H9 (cell line): ENCODE results near the gene CDK5. TPM values are rescaled to one million over a fixed set of nuclear protein-coding genes. Genes with fewer than 3 reads are reported as not detected.

Experiments used
- DNase-seq: peaks from one replicate; pipeline ENCODE4 v3.0.0-alpha.2; 2017
- H2AFZ ChIP-seq: one replicate; pipeline ENCODE4 v1.6.1; 2013; ENCODE audit warnings: mild to moderate bottlenecking, low read length, control low read depth, moderate library complexity
- H2AK5ac ChIP-seq: 2 replicates; pipeline ENCODE4 v1.6.1; 2013; ENCODE audit warnings: low read length, control low read depth, mixed read lengths; ENCODE audit not compliant: insufficient read length
- H2BK120ac ChIP-seq: one replicate; pipeline ENCODE4 v1.6.1; 2013; ENCODE audit warnings: low read depth, mild to moderate bottlenecking, low read length, control low read depth, inconsistent platforms; ENCODE audit not compliant: poor library complexity, severe bottlenecking
- H2BK12ac ChIP-seq: 2 replicates; pipeline ENCODE4 v1.6.1; 2013; ENCODE audit warnings: low read length, control low read depth, mixed read lengths, low read depth; ENCODE audit not compliant: insufficient read length
- H2BK15ac ChIP-seq: 2 replicates; pipeline ENCODE4 v1.6.1; 2013; ENCODE audit warnings: low read depth, low read length, control low read depth
- H2BK20ac ChIP-seq: one replicate; pipeline ENCODE4 v1.6.1; 2013; ENCODE audit warnings: low read depth, mild to moderate bottlenecking, low read length, control low read depth, inconsistent platforms; ENCODE audit not compliant: poor library complexity, severe bottlenecking
- H2BK5ac ChIP-seq: 2 replicates; pipeline ENCODE4 v1.6.1; 2013; ENCODE audit warnings: low read length, control low read depth, mixed read lengths; ENCODE audit not compliant: insufficient read length
- H3K14ac ChIP-seq: 2 replicates; pipeline ENCODE4 v1.6.1; 2013; ENCODE audit warnings: low read length, control low read depth; ENCODE audit not compliant: insufficient read depth
- H3K18ac ChIP-seq: 2 replicates; pipeline ENCODE4 v1.6.1; 2013; ENCODE audit warnings: low read depth, mild to moderate bottlenecking, mixed read lengths, low read length, control low read depth; ENCODE audit not compliant: insufficient read length
- H3K23ac ChIP-seq: 2 replicates; pipeline ENCODE4 v1.6.1; 2013; ENCODE audit warnings: low read length, control low read depth, mixed read lengths, low read depth; ENCODE audit not compliant: insufficient read length
- H3K23me2 ChIP-seq: 2 replicates; pipeline ENCODE4 v1.6.1; 2013; ENCODE audit warnings: low read depth, mild to moderate bottlenecking, mixed read lengths, low read length, control low read depth; ENCODE audit not compliant: insufficient read length, poor library complexity, severe bottlenecking
- H3K27ac ChIP-seq: 2 replicates; pipeline ENCODE4 v1.5.1; 2013; ENCODE audit warnings: low read length, control low read depth, mixed read lengths, low read depth; ENCODE audit not compliant: insufficient read length
- H3K27me3 ChIP-seq: 2 replicates; pipeline ENCODE4 v1.6.1; 2013; ENCODE audit warnings: low read length, control low read depth, inconsistent platforms; ENCODE audit not compliant: insufficient read depth
- H3K4ac ChIP-seq: 2 replicates; pipeline ENCODE4 v1.6.1; 2013; ENCODE audit warnings: low read depth, mild to moderate bottlenecking, control low read depth, inconsistent platforms, low read length, moderate library complexity
- H3K4me1 ChIP-seq: 2 replicates; pipeline ENCODE4 v1.6.1; 2013; ENCODE audit warnings: low read length, control low read depth, inconsistent platforms; ENCODE audit not compliant: insufficient read depth
- H3K4me2 ChIP-seq: 2 replicates; pipeline ENCODE4 v1.6.1; 2013; ENCODE audit warnings: low read length, control low read depth, mixed read lengths; ENCODE audit not compliant: insufficient read length, insufficient read depth
- H3K56ac ChIP-seq: 2 replicates; pipeline ENCODE4 v1.6.1; 2013; ENCODE audit warnings: low read depth, mild to moderate bottlenecking, mixed read lengths, low read length, control low read depth; ENCODE audit not compliant: insufficient read length
- H3K79me1 ChIP-seq: 2 replicates; pipeline ENCODE4 v1.6.1; 2013; ENCODE audit warnings: low read depth, mild to moderate bottlenecking, moderate library complexity, low read length, control low read depth, inconsistent platforms; ENCODE audit not compliant: insufficient read depth, poor library complexity, severe bottlenecking
- H3K79me2 ChIP-seq: 2 replicates; pipeline ENCODE4 v1.6.1; 2013; ENCODE audit warnings: low read length, control low read depth, inconsistent platforms; ENCODE audit not compliant: insufficient read depth
- H3K9ac ChIP-seq: 2 replicates; pipeline ENCODE4 v1.6.1; 2013; ENCODE audit warnings: low read length, control low read depth, mixed read lengths; ENCODE audit not compliant: insufficient read length; ENCODE audit errors: extremely low read depth
- H3K9me3 ChIP-seq: one replicate; pipeline ENCODE4 v1.6.1; 2013; ENCODE audit warnings: low read depth, low read length, inconsistent platforms; ENCODE audit not compliant: control insufficient read depth
- H3T11ph ChIP-seq: one replicate; pipeline ENCODE4 v1.6.1; 2013; ENCODE audit warnings: mild to moderate bottlenecking, low read length, control low read depth, inconsistent platforms
- H4K20me1 ChIP-seq: one replicate; pipeline ENCODE4 v1.6.1; 2013; ENCODE audit not compliant: control insufficient read depth, insufficient read length, insufficient read depth
- H4K5ac ChIP-seq: 2 replicates; pipeline ENCODE4 v1.6.1; 2013; ENCODE audit warnings: low read depth, mild to moderate bottlenecking, mixed read lengths, low read length, control low read depth; ENCODE audit not compliant: insufficient read length
- H4K8ac ChIP-seq: replicated peaks from 2 replicates; pipeline ENCODE4 v1.6.1; 2013; ENCODE audit warnings: low read length, control low read depth, mixed read lengths, low read depth; ENCODE audit not compliant: insufficient read length
- H4K91ac ChIP-seq: 2 replicates; pipeline ENCODE4 v1.6.1; 2013; ENCODE audit warnings: low read depth, mild to moderate bottlenecking, moderate library complexity, mixed read lengths, low read length, control low read depth; ENCODE audit not compliant: insufficient read length
- H3K27ac Mint-ChIP-seq, 3 experiments: 2 replicates in 2 of 3; 3 replicates in 1 of 3; pipeline ENCODE4 v1.8.0; 2020 to 2021; ENCODE audit warnings: mixed read lengths in 3 of 3, mild to moderate bottlenecking in 1 of 3, moderate library complexity in 1 of 3
- H3K27me3 Mint-ChIP-seq: 2 replicates; pipeline ENCODE4 v1.8.0; 2021; ENCODE audit warnings: low read depth, mild to moderate bottlenecking, moderate library complexity, mixed read lengths
- H3K36me3 Mint-ChIP-seq, 3 experiments: 2 replicates in 2 of 3; 3 replicates in 1 of 3; pipeline ENCODE4 v1.8.0; 2020 to 2021; ENCODE audit warnings: low read depth in 3 of 3, mixed read lengths in 3 of 3; ENCODE audit not compliant: insufficient read depth in 1 of 3
- H3K4me1 Mint-ChIP-seq, 2 experiments: 2 replicates each; pipeline ENCODE4 v1.8.0; 2020; ENCODE audit warnings: mixed read lengths in 2 of 2
- H3K4me3 Mint-ChIP-seq, 2 experiments: 2 replicates in 1 of 2; 3 replicates in 1 of 2; pipeline ENCODE4 v1.8.0; 2020 to 2021; ENCODE audit warnings: mild to moderate bottlenecking in 2 of 2, mixed read lengths in 2 of 2, moderate library complexity in 1 of 2
- H3K9me3 Mint-ChIP-seq, 2 experiments: 2 replicates in 1 of 2; 3 replicates in 1 of 2; pipeline ENCODE4 v1.8.0; 2020; ENCODE audit warnings: mild to moderate bottlenecking in 2 of 2, mixed read lengths in 2 of 2, moderate library complexity in 1 of 2
- WGBS: extraction: QIAGEN DNeasy Blood & Tissue Kit; methylation state at CpG from one replicate; pipeline ENCODE4 v1.1.7; 2013; ENCODE audit warnings: missing lambda C conversion rate, low lambda C conversion rate, mixed read lengths; ENCODE audit not compliant: insufficient read length; ENCODE audit errors: extremely low coverage; 5-methylcytosine and 5-hydroxymethylcytosine counted together
- total RNA-seq: library from RNA; stranded (reverse); gene quantifications from 2 replicates; pipeline ENCODE4 v1.2.1, GENCODE V29; 2021
- TF ChIP-seq, protein P1 (sequence below): fragments of 200-600 bp; sonication (generic); conservative IDR thresholded peaks from 3 replicates; pipeline ENCODE4 v1.8.0; 2021; ENCODE audit warnings: antibody characterized with exemption, mild to moderate bottlenecking

The CDK5 gene
- total RNA-seq, 1 experiment from 2014 or later: 19.9 TPM

DNA sequence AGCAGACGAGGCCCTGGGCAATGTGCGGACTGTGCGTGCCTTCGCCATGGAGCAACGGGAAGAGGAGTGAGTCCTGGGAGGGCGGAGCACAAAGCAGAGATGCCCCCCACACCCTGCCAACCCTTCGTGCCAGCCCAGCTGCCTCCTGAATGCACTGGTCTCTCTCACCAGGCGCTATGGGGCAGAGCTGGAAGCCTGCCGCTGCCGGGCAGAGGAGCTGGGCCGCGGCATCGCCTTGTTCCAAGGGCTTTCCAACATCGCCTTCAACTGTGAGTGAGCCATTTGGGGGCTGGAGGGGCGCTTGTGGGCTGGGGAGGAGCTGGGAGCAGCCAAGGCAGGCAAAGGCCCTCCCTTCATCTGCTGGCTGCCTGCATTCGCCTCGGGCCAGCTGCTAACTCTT, 21.8 kb downstream of the CDK5 start:
- Histone ChIP-seq H2AFZ (no peak overlapping the region), H4K5ac (no peak overlapping the region), H3K23ac (no peak overlapping the region), H3K56ac (no peak overlapping the region), H2BK20ac (no peak overlapping the region), H3K27me3 (no peaks in the 10 kb centered on the region), H2BK12ac (no peak overlapping the region), H3K79me2 (no peaks in the 10 kb centered on the region), H4K91ac (no peak overlapping the region), H2BK5ac (no peak overlapping the region), H4K20me1 (no peaks in the 10 kb centered on the region), H4K8ac (no peak overlapping the region), H3K4ac (no peak overlapping the region), H3K4me1 (no peaks in the 10 kb centered on the region), H3K4me2 (no peak overlapping the region), H3K9me3 (no peaks in the 10 kb centered on the region), H2BK15ac (no peak overlapping the region), H3K23me2 (no peaks in the 10 kb centered on the region), H2AK5ac (no peak overlapping the region), H3K14ac (no peak overlapping the region), H3T11ph (no peak overlapping the region), H3K18ac (no peak overlapping the region), H3K27ac (no peak overlapping the region), H2BK120ac (no peak overlapping the region), H3K79me1 (no peaks in the 10 kb centered on the region), H3K9ac (no peak overlapping the region)
- no peak for DNase-seq
- Mint-ChIP-seq H3K4me3 (no peak overlapping the region), H3K27ac (peak overlapping the region in 1 of 3 experiments; percentile 34; a peak in 1 of 7 replicates), H3K36me3 (peaks cover 0 to 8% (median 4%) of the 10 kb centered on the region in 3 experiments; a peak in 4 of 7 replicates), H3K4me1 (peaks cover 2% of the 10 kb centered on the region in 2 experiments; a peak in 1 of 4 replicates), H3K27me3 (peaks cover 4% of the 10 kb centered on the region), H3K9me3 (no peaks in the 10 kb centered on the region)
- TF ChIP-seq, protein P1, sequence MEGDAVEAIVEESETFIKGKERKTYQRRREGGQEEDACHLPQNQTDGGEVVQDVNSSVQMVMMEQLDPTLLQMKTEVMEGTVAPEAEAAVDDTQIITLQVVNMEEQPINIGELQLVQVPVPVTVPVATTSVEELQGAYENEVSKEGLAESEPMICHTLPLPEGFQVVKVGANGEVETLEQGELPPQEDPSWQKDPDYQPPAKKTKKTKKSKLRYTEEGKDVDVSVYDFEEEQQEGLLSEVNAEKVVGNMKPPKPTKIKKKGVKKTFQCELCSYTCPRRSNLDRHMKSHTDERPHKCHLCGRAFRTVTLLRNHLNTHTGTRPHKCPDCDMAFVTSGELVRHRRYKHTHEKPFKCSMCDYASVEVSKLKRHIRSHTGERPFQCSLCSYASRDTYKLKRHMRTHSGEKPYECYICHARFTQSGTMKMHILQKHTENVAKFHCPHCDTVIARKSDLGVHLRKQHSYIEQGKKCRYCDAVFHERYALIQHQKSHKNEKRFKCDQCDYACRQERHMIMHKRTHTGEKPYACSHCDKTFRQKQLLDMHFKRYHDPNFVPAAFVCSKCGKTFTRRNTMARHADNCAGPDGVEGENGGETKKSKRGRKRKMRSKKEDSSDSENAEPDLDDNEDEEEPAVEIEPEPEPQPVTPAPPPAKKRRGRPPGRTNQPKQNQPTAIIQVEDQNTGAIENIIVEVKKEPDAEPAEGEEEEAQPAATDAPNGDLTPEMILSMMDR: no peak
- no CpG with 5 or more reads among the region's 17 CpGs for WGBS
